HUDEP-2 (cell line): ENCODE data around the gene USP53.
"Not testable (repeated sequence)": the region's sequence is repeated elsewhere in the genome, so short reads cannot be mapped to it uniquely, and the experiment has no call there.

Experiments used
- DNase-seq, 76 experiments: peaks; one replicate each; lab custom pipeline; 2025; ENCODE audit not compliant: unreplicated experiment in 76 of 76; lab: John Stamatoyannopoulos, UW

The USP53 gene

GRCh38 chr4:119266153-119266552 is 53.6 kb downstream of the USP53 start:
- no peak for DNase-seq

GRCh38 chr4:119268466-119268865 is 56.0 kb downstream of the USP53 start:
- DNase-seq = no peak

- DNase-seq = no peak
Measured at GRCh38 chr4:119271361-119272085, 59.0 kb downstream of the USP53 start.

- not testable (repeated sequence) for DNase-seq
Measured at GRCh38 chr4:119279541-119279940, 67.0 kb downstream of the USP53 start.

- DNase-seq = not testable (repeated sequence)
Measured at GRCh38 chr4:119279945-119280344, 67.4 kb downstream of the USP53 start.

- DNase-seq = no peak
Measured at GRCh38 chr4:119281393-119281792, 68.9 kb downstream of the USP53 start.

GRCh38 chr4:119284876-119285780 is 72.6 kb downstream of the USP53 start:
- no peak for DNase-seq

- no peak for DNase-seq
Measured at GRCh38 chr4:119286377-119287002, 74.0 kb downstream of the USP53 start.

GRCh38 chr4:119289313-119289712 is 76.8 kb downstream of the USP53 start:
- DNase-seq = no peak

- DNase-seq = no peak
Measured at GRCh38 chr4:119290598-119290997, 78.1 kb downstream of the USP53 start.

- no peak for DNase-seq
Measured at GRCh38 chr4:119296356-119296755, 83.8 kb downstream of the USP53 start.

GRCh38 chr4:119297795-119298194 is 85.3 kb downstream of the USP53 start:
- DNase-seq = no peak

GRCh38 chr4:119299260-119299671 is 86.8 kb downstream of the USP53 start:
- DNase-seq = no peak

- no peak for DNase-seq
Measured at GRCh38 chr4:119299741-119300100, 87.2 kb downstream of the USP53 start.

- DNase-seq = no peak
Measured at GRCh38 chr4:119300101-119300978, 87.8 kb downstream of the USP53 start.

- no peak for DNase-seq
Measured at GRCh38 chr4:119302073-119302832, 89.7 kb downstream of the USP53 start.

- no peak for DNase-seq
Measured at GRCh38 chr4:119303587-119304305, 91.2 kb downstream of the USP53 start.

- DNase-seq = no peak
Measured at GRCh38 chr4:119304431-119304830, 91.9 kb downstream of the USP53 start.

- no peak for DNase-seq
Measured at GRCh38 chr4:119307606-119308005, 95.1 kb downstream of the USP53 start.
